Loucy (cell line): Measurements from ENCODE around the gene ULBP1.
"Not testable (repeated sequence)": the region's sequence is repeated elsewhere in the genome, so short reads cannot be mapped to it uniquely, and the experiment has no call there.

ENCODE experiments used
- CTCF ChIP-seq: fragments of 200-600 bp; sonication (generic); conservative IDR thresholded peaks from 2 replicates; pipeline ENCODE4 v1.5.1; 2014; ENCODE audit warnings: mild to moderate bottlenecking, antibody characterized with exemption, low read length
- EZH2phosphoT487 ChIP-seq: fragments of 200-600 bp; IDR thresholded peaks from 2 replicates; pipeline ENCODE4 v1.6.1; 2018; ENCODE audit warnings: antibody characterized with exemption, mild to moderate bottlenecking, moderate library complexity, borderline replicate concordance

- not testable (repeated sequence) for TF ChIP-seq CTCF, EZH2phosphoT487
These were observed 5.6 kb upstream of the ULBP1 start for GRCh38 chr6:149958124-149958523.
